H1 (cell line): ENCODE measurements around the gene ABHD14A. TPM values are rescaled to one million over a fixed set of nuclear protein-coding genes. Genes with fewer than 3 reads are reported as not detected.

ENCODE experiments used
- CTCF ChIA-PET: fragments of 300-600 bp; sonication (Branson Sonifier 250); formaldehyde crosslinking; loops from one replicate; lab custom pipeline; 2021; ENCODE audit not compliant: partially characterized antibody; lab: Charles Lee
- POLR2A ChIA-PET: fragments of 300-600 bp; sonication (Branson Sonifier 250); formaldehyde crosslinking; loops from one replicate; lab custom pipeline; 2021; ENCODE audit warnings: inconsistent platforms; ENCODE audit not compliant: partially characterized antibody; lab: Charles Lee
- DNase-seq, 2 experiments: peaks; one replicate each; pipeline versions ENCODE4 v3.0.0 to v3.0.0-alpha.2; 2010 to 2022; ENCODE audit warnings: low spot score in 2 of 2, low read depth in 1 of 2, mixed read lengths in 1 of 2
- FAIRE-seq: peaks from 2 replicates; lab custom pipeline; 2011; peaks lifted over from hg19 to GRCh38; lab: Jason Lieb, UNC
- H2AFZ ChIP-seq: 2 replicates; pipeline ENCODE4 v1.8.1; 2012; ENCODE audit warnings: low read length, inconsistent platforms
- H2AK5ac ChIP-seq: 2 replicates; pipeline ENCODE4 v1.6.1; 2013; ENCODE audit warnings: low read depth, low read length
- H2BK120ac ChIP-seq: replicated peaks from 2 replicates; pipeline ENCODE3; 2013; ENCODE audit warnings: low read depth, low read length, inconsistent platforms
- H2BK12ac ChIP-seq: 2 replicates; pipeline ENCODE4 v1.6.1; 2013; ENCODE audit warnings: low read depth, low read length
- H2BK15ac ChIP-seq: 2 replicates; pipeline ENCODE4 v1.6.1; 2013; ENCODE audit warnings: low read length
- H2BK20ac ChIP-seq: 2 replicates; pipeline ENCODE4 v1.6.1; 2013; ENCODE audit warnings: low read length
- H2BK5ac ChIP-seq: 2 replicates; pipeline ENCODE4 v1.6.1; 2013; ENCODE audit warnings: low read depth, low read length
- H3K14ac ChIP-seq: 2 replicates; pipeline ENCODE4 v1.6.1; 2013; ENCODE audit warnings: inconsistent platforms; ENCODE audit not compliant: insufficient read length
- H3K18ac ChIP-seq: 2 replicates; pipeline ENCODE4 v1.6.1; 2013; ENCODE audit warnings: low read length; ENCODE audit errors: extremely low read depth
- H3K23ac ChIP-seq: 2 replicates; pipeline ENCODE4 v1.6.1; 2013; ENCODE audit warnings: inconsistent platforms; ENCODE audit not compliant: insufficient read length
- H3K23me2 ChIP-seq: 2 replicates; pipeline ENCODE4 v1.6.1; 2013; ENCODE audit warnings: low read depth, low read length
- H3K27ac ChIP-seq: 2 replicates; pipeline ENCODE4 v1.6.1; 2011; ENCODE audit warnings: low read depth, low read length, inconsistent platforms
- H3K27me3 ChIP-seq, 4 experiments: replicated peaks in 1 of 4; 1 replicate in 1 of 4; 2 replicates in 3 of 4; pipeline versions ENCODE4 v1.6.1 to v1.8.1; 2011 to 2013; ENCODE audit warnings: low read length in 3 of 4, mild to moderate bottlenecking in 3 of 4, inconsistent platforms in 2 of 4, mixed read lengths in 2 of 4, moderate library complexity in 1 of 4; ENCODE audit not compliant: control insufficient read depth in 3 of 4, insufficient read depth in 3 of 4; ENCODE audit errors: extremely low read depth in 1 of 4
- H3K36me3 ChIP-seq, 4 experiments: 2 replicates each; pipeline versions ENCODE4 v1.6.1 to v1.8.1; 2011 to 2013; ENCODE audit warnings: mild to moderate bottlenecking in 4 of 4, low read length in 3 of 4, moderate library complexity in 2 of 4, control low read depth in 1 of 4, inconsistent platforms in 1 of 4; ENCODE audit not compliant: insufficient read depth in 4 of 4, control insufficient read depth in 2 of 4
- H3K4ac ChIP-seq: replicated peaks from 2 replicates; pipeline ENCODE3; 2013; ENCODE audit warnings: low read length, low read depth, mixed read lengths, inconsistent platforms; ENCODE audit not compliant: insufficient read length
- H3K4me1 ChIP-seq, 4 experiments: replicated peaks in 1 of 4; 1 replicate in 1 of 4; 2 replicates in 3 of 4; pipeline versions ENCODE4 v1.6.1 to v1.8.1; 2011 to 2013; ENCODE audit warnings: low read length in 3 of 4, inconsistent platforms in 2 of 4, mixed read lengths in 1 of 4; ENCODE audit not compliant: insufficient read depth in 4 of 4, control insufficient read depth in 3 of 4
- H3K4me2 ChIP-seq, 2 experiments: 2 replicates each; pipeline versions ENCODE4 v1.6.1 to v1.8.1; 2011 to 2013; ENCODE audit warnings: low read depth in 2 of 2, low read length in 2 of 2, control low read depth in 1 of 2, inconsistent platforms in 1 of 2, mild to moderate bottlenecking in 1 of 2; ENCODE audit not compliant: insufficient read depth in 1 of 2
- H3K4me3 ChIP-seq, 4 experiments: fragments of 200-600, 300-600 bp in 1 of 4; sonication (generic), shearing (Covaris generic), sonication (Bioruptor Twin) in 1 of 4; 2 replicates each; pipeline versions ENCODE4 v1.5.1 to v1.8.1; 2011 to 2016; ENCODE audit warnings: low read length in 4 of 4, low read depth in 3 of 4, control low read depth in 2 of 4, inconsistent platforms in 2 of 4, mild to moderate bottlenecking in 2 of 4, mixed read lengths in 1 of 4, moderate library complexity in 1 of 4; ENCODE audit not compliant: insufficient read depth in 2 of 4; ENCODE audit errors: extremely low read depth in 1 of 4
- H3K56ac ChIP-seq: replicated peaks from 2 replicates; pipeline ENCODE3; 2013; ENCODE audit warnings: low read depth, mild to moderate bottlenecking, mixed read lengths, low read length, inconsistent platforms; ENCODE audit not compliant: insufficient read length
- H3K79me1 ChIP-seq: 2 replicates; pipeline ENCODE4 v1.6.1; 2013; ENCODE audit warnings: low read depth, low read length, control low read depth
- H3K79me2 ChIP-seq, 2 experiments: 2 replicates each; pipeline versions ENCODE4 v1.6.1 to v1.8.1; 2012 to 2013; ENCODE audit warnings: low read length in 2 of 2, mild to moderate bottlenecking in 2 of 2, inconsistent platforms in 1 of 2; ENCODE audit not compliant: insufficient read depth in 2 of 2, control insufficient read depth in 1 of 2
- H3K9ac ChIP-seq, 4 experiments: replicated peaks in 1 of 4; 1 replicate in 1 of 4; 2 replicates in 3 of 4; pipeline versions ENCODE4 v1.6.1 to v1.8.1; 2011 to 2013; ENCODE audit warnings: low read depth in 3 of 4, low read length in 3 of 4, control low read depth in 2 of 4, mild to moderate bottlenecking in 2 of 4, moderate library complexity in 2 of 4, inconsistent platforms in 1 of 4; ENCODE audit errors: extremely low read depth in 1 of 4
- H3K9me3 ChIP-seq, 2 experiments: 2 replicates each; pipeline versions ENCODE4 v1.6.1 to v1.8.1; 2012 to 2013; ENCODE audit warnings: mild to moderate bottlenecking in 2 of 2, moderate library complexity in 2 of 2, control low read depth in 1 of 2, inconsistent platforms in 1 of 2, low read depth in 1 of 2, low read length in 1 of 2, mixed read lengths in 1 of 2; ENCODE audit not compliant: insufficient read depth in 2 of 2
- H4K20me1 ChIP-seq, 2 experiments: replicated peaks in 1 of 2; 2 replicates each; pipeline versions ENCODE3 to v1.8.1; 2011 to 2013; ENCODE audit warnings: inconsistent platforms in 2 of 2, low read length in 2 of 2, mild to moderate bottlenecking in 1 of 2; ENCODE audit not compliant: insufficient read depth in 2 of 2, control insufficient read depth in 1 of 2
- H4K5ac ChIP-seq: 2 replicates; pipeline ENCODE4 v1.6.1; 2013; ENCODE audit warnings: low read length, low read depth, mixed read lengths, inconsistent platforms; ENCODE audit not compliant: insufficient read length
- H4K8ac ChIP-seq: 2 replicates; pipeline ENCODE4 v1.8.0; 2013; ENCODE audit warnings: mild to moderate bottlenecking, moderate library complexity, low read length, inconsistent platforms; ENCODE audit not compliant: insufficient read depth; ENCODE audit errors: extremely low read depth
- H4K91ac ChIP-seq: replicated peaks from 2 replicates; pipeline ENCODE3; 2013; ENCODE audit warnings: low read length, mixed read lengths, inconsistent platforms; ENCODE audit not compliant: insufficient read length
- EGR1 ChIP-seq: IDR thresholded peaks from 2 replicates; pipeline ENCODE4 v1.6.1; 2011; ENCODE audit warnings: low read depth, low read length, borderline replicate concordance
- JUN ChIP-seq: IDR thresholded peaks from 2 replicates; pipeline ENCODE4 v1.6.1; 2011; ENCODE audit warnings: low read depth, mild to moderate bottlenecking, improper control_type of control experiment, low read length
- PHF8 ChIP-seq: fragments of 200-600 bp; sonication (generic); conservative IDR thresholded peaks from 2 replicates; pipeline ENCODE4 v1.7.1; 2012; ENCODE audit warnings: low read depth, mild to moderate bottlenecking, inconsistent platforms, low read length, moderate library complexity
- RNF2 ChIP-seq: fragments of 200-900, 300-1000 bp; sonication (generic); IDR thresholded peaks from 2 replicates; pipeline ENCODE4 v1.7.1; 2016; ENCODE audit warnings: borderline replicate concordance, low read depth, mild to moderate bottlenecking, antibody characterized with exemption, low read length; ENCODE audit not compliant: poor library complexity, severe bottlenecking; ENCODE audit errors: missing control alignments
- SRF ChIP-seq: IDR thresholded peaks from 2 replicates; pipeline ENCODE4 v1.6.1; 2011; ENCODE audit warnings: mild to moderate bottlenecking, low read depth, low read length, moderate library complexity
- SUZ12 ChIP-seq: fragments of 200-600 bp; sonication (generic); IDR thresholded peaks from 2 replicates; pipeline ENCODE4 v1.6.1; 2012; ENCODE audit warnings: mild to moderate bottlenecking, inconsistent platforms, low read length, moderate library complexity, mixed read lengths
- WGBS, 2 experiments: shearing (Covaris generic) in 1 of 2; methylation state at CpG; one replicate each; pipeline versions ENCODE4 v1.1.6 to v1.1.7; 2013 to 2015; ENCODE audit warnings: low lambda C conversion rate in 2 of 2, mixed read lengths in 2 of 2, inconsistent platforms in 1 of 2, low coverage in 1 of 2, missing lambda C conversion rate in 1 of 2; ENCODE audit not compliant: insufficient replicate concordance in 2 of 2, insufficient coverage in 1 of 2, insufficient read length in 1 of 2; ENCODE audit errors: extremely low coverage in 1 of 2, missing lambda C conversion rate in 1 of 2; 5-methylcytosine and 5-hydroxymethylcytosine counted together
- polyA plus RNA-seq, 7 experiments: library from polyadenylated mRNA; depleted of rRNA in 3 of 7; stranded (reverse) in 5 of 7; unstranded in 2 of 7; fragments of >200 nt in 5 of 7; fragments of 200-250 nt in 2 of 7; gene quantifications; 1 replicate in 5 of 7; 2 replicates in 1 of 7; 4 replicates in 1 of 7; pipeline versions ENCODE4 v1.2.1 to v1.2.3, GENCODE V29; 2011 to 2013; ENCODE audit warnings: missing spikeins in 2 of 7, mixed read lengths in 2 of 7
- total RNA-seq: library from RNA; stranded (reverse); fragmentation: NEBNext Ultra II Directional; extraction: Animal tissue kit (Norgen Biotek cat#: 25700); gene quantifications from 2 replicates; pipeline ENCODE4 v1.2.1, GENCODE V29; 2021
- TF ChIP-seq, protein P1 (sequence below): IDR thresholded peaks from 2 replicates; pipeline ENCODE4 v1.6.1; 2011; ENCODE audit warnings: low read depth, mild to moderate bottlenecking, low read length; ENCODE audit not compliant: insufficient read depth

Gene ABHD14A
- total and polyA plus RNA-seq, 2 of the 8 experiments (the other 6 are each of a cell fraction or from before 2014, with no cell fraction given): 4.6 to 9.8 TPM

DNA sequence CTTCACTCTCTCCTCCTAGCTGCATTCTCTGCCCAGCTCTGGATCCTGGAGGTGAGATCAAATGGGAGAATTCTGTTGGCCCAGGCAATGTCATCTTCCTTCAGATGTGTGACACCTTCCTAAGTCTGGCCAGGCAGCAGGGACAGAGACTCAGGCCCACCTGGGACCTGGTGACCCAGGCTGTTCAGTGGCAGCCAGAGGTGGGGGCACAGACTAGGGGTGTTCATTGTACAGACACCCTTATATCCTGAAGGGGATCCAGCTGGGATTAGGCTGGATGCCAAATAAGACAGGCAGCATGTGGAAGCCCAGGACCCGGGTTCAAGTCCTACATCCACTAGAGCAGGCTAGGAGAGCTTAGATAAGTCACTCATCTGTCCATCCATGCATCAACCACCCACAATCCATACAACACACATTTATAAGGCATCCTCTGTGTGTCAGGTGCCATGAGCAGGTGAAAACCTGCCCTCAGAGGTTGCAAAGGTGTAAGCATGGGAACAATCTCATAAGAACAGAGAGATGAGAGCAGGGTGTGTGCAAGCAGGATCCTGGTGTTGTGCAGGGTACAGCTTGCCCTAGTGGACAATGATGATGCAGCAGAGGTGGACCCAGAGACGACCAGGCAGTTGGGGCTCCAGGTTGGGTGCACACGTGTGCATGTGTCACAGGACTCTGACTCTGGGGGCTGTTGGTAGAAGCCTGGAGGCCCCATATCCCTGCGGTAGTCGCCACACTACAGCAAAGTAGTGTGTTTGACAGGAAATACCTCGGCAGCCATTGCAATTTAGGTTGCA is 39.1 kb downstream of the ABHD14A start:
- Histone ChIP-seq H3K18ac (no peak overlapping the region), H3K9ac (no peak overlapping the region), H3K23me2 (peaks cover 5% of the 10 kb centered on the region; the same call in 1 of the 2 replicates), H4K8ac (no peak overlapping the region), H3K4me1 (no peaks in the 10 kb centered on the region; a peak in 1 of 7 replicates), H3K9me3 (no peaks in the 10 kb centered on the region), H4K91ac (no peak overlapping the region), H4K20me1 (peaks cover 0 to 1% of the 10 kb centered on the region in 2 experiments), H2BK5ac (no peak overlapping the region), H3K79me2 (no peaks in the 10 kb centered on the region), H3K14ac (no peak overlapping the region), H4K5ac (no peak overlapping the region), H2AK5ac (no peak overlapping the region), H3K4me3 (no peak overlapping the region), H3K79me1 (no peaks in the 10 kb centered on the region), H3K56ac (no peak overlapping the region), H2BK20ac (no peak overlapping the region), H3K27ac (no peak overlapping the region), H3K27me3 (no peaks in the 10 kb centered on the region; a peak in 1 of 7 replicates), H3K23ac (no peak overlapping the region), H2BK12ac (no peak overlapping the region), H3K4ac (no peak overlapping the region), H3K36me3 (no peaks in the 10 kb centered on the region), H2BK120ac (no peak overlapping the region), H2BK15ac (no peak overlapping the region; the same call in 1 of the 2 replicates), H3K4me2 (no peak overlapping the region), H2AFZ (no peak overlapping the region)
- POLR2A ChIA-PET: interaction anchor here (1.0 to 6.3 kb wide), 7 partner anchors 8 to 42 kb away, joined by 3 to 59 read pairs (median 5); partner anchors contain the start of genes DUSP7 and RPL29
- FAIRE-seq (no peak), DNase-seq (no peak)
- 88% methylated on average over 6 of the region's 6 CpGs; no CpG with 5 or more reads in 1 of the 2 experiments for WGBS, 2 experiments
- CTCF ChIA-PET: interaction anchor here (0.6 to 24.7 kb wide), 29 partner anchors 9 to 620 kb away, joined by 3 to 984 read pairs (median 4); partner anchors contain the start of gene DUSP7
- TF ChIP-seq PHF8 (no peak), SUZ12 (no peak), EGR1 (no peak), SRF (no peak), JUN (no peak), RNF2 (no peak)
- TF ChIP-seq, protein P1, sequence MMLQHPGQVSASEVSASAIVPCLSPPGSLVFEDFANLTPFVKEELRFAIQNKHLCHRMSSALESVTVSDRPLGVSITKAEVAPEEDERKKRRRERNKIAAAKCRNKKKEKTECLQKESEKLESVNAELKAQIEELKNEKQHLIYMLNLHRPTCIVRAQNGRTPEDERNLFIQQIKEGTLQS: no peak
